Activated CD8-positive, alpha-beta T cell treated with anti-CD3 and anti-CD28 coated beads, Interleukin-2, amount 10 ng/mL, durations not matched to agents 7 days and 5 days (primary cell): ENCODE measurements around the gene TAT. TPM values are rescaled to one million over a fixed set of nuclear protein-coding genes. Genes with fewer than 3 reads are reported as not detected.

ENCODE experiments used
- ATAC-seq: fragments of 150-1000 bp; cut with Tn5 transposase; one replicate; pipeline ENCODE4 v1.10.0; 2021; ENCODE audit warnings: moderate library complexity
- CTCF ChIA-PET: fragments of 350-600 bp; sonication (Branson Sonifier 250); formaldehyde crosslinking; loops from one replicate; lab custom pipeline; 2021; ENCODE audit warnings: antibody characterized with exemption; lab: Charles Lee
- POLR2A ChIA-PET: fragments of 350-600 bp; sonication (Branson Sonifier 250); formaldehyde crosslinking; loops from one replicate; lab custom pipeline; 2021; ENCODE audit warnings: antibody characterized with exemption; lab: Charles Lee
- DNase-seq: peaks from one replicate; pipeline ENCODE4 v3.0.0-alpha.2; 2020
- H3K27ac Mint-ChIP-seq: one replicate; pipeline ENCODE4 v1.8.0; 2021; ENCODE audit warnings: mild to moderate bottlenecking, mixed read lengths
- H3K27me3 Mint-ChIP-seq: one replicate; pipeline ENCODE4 v1.8.0; 2021; ENCODE audit warnings: low read depth, mixed read lengths
- H3K36me3 Mint-ChIP-seq: one replicate; pipeline ENCODE4 v1.8.0; 2021; ENCODE audit warnings: low read depth, mixed read lengths
- H3K4me1 Mint-ChIP-seq: one replicate; pipeline ENCODE4 v1.8.0; 2021; ENCODE audit warnings: low read depth, mixed read lengths
- H3K4me3 Mint-ChIP-seq: one replicate; pipeline ENCODE4 v1.8.0; 2021; ENCODE audit warnings: mild to moderate bottlenecking, mixed read lengths
- H3K9me3 Mint-ChIP-seq: one replicate; pipeline ENCODE4 v1.8.0; 2022; ENCODE audit warnings: mixed read lengths; ENCODE audit not compliant: insufficient read depth
- total RNA-seq, 2 experiments: library from RNA; stranded (reverse); gene quantifications; one replicate each; pipeline ENCODE4 v1.2.3, GENCODE V29; 2021

TAT gene
- total RNA-seq, 2 experiments from 2014 or later: not detected

- Mint-ChIP-seq H3K36me3 (no peaks in the 10 kb centered on the region), H3K9me3 (no peaks in the 10 kb centered on the region), H3K27me3 (peaks cover 22% of the 10 kb centered on the region), H3K4me1 (peaks cover 4% of the 10 kb centered on the region), H3K27ac (no peak overlapping the region), H3K4me3 (no peak overlapping the region)
- CTCF ChIA-PET: no interaction called here
- DNase-seq (no peak), ATAC-seq (no peak)
- POLR2A ChIA-PET: no interaction called here
Measured at GRCh38 chr16:71528863-71529262, 48.0 kb downstream of the TAT start.

- Mint-ChIP-seq H3K27ac (no peak overlapping the region), H3K9me3 (no peaks in the 10 kb centered on the region), H3K27me3 (peaks cover 22% of the 10 kb centered on the region), H3K36me3 (no peaks in the 10 kb centered on the region), H3K4me3 (no peak overlapping the region), H3K4me1 (peaks cover 4% of the 10 kb centered on the region)
- CTCF ChIA-PET: no interaction called here
- POLR2A ChIA-PET: no interaction called here
- ATAC-seq (no peak), DNase-seq (no peak)
Measured at GRCh38 chr16:71528257-71528656, 48.6 kb downstream of the TAT start.

GRCh38 chr16:71526111-71526631, 50.7 kb downstream of the TAT start, which contains the start of gene CHST4:
Gene CHST4, plus strand, starts transcription at chr16:71526426. Its CDS starts 10,252 bp downstream, at chr16:71536678.
- Mint-ChIP-seq H3K9me3 (no peaks in the 10 kb centered on the region), H3K4me3 (no peak within 1 kb of the TSS), H3K27me3 (peaks cover 29% of the 10 kb centered on the region), H3K4me1 (peaks cover 4% of the 10 kb centered on the region), H3K36me3 (no peaks in the 10 kb centered on the region), H3K27ac (no peak within 1 kb of the TSS)
- POLR2A ChIA-PET: no interaction called here
- no peak for DNase-seq
- no peak for ATAC-seq
- CTCF ChIA-PET: interaction anchor here (0.8 to 2.0 kb wide), 5 partner anchors 12 to 114 kb away, joined by 3 to 5 read pairs (median 3); no protein-coding TSS in a partner anchor

- Mint-ChIP-seq H3K36me3 (no peaks in the 10 kb centered on the region), H3K4me1 (peaks cover 4% of the 10 kb centered on the region), H3K4me3 (no peak overlapping the region), H3K27ac (no peak overlapping the region), H3K9me3 (no peaks in the 10 kb centered on the region), H3K27me3 (peaks cover 29% of the 10 kb centered on the region)
- DNase-seq: no peak
- ChIA-PET CTCF (interaction anchor here (2.0 kb wide), 1 partner anchor 25 kb away, joined by 5 read pairs; no protein-coding TSS in a partner anchor), POLR2A (no interaction called here)
- no peak for ATAC-seq
Measured at GRCh38 chr16:71524566-71525553, 52.0 kb downstream of the TAT start.

GRCh38 chr16:71520550-71520949, 56.3 kb downstream of the TAT start:
- no peaks in the 10 kb centered on the region for H3K9me3 Mint-ChIP-seq
- H3K4me3 Mint-ChIP-seq: no peak overlapping the region
- CTCF ChIA-PET: no interaction called here
- H3K4me1 Mint-ChIP-seq: no peaks in the 10 kb centered on the region
- DNase-seq (no peak), ATAC-seq (no peak)
- H3K27me3 Mint-ChIP-seq: peaks cover 15% of the 10 kb centered on the region
- POLR2A ChIA-PET: no interaction called here
- H3K27ac Mint-ChIP-seq: no peak overlapping the region
- no peaks in the 10 kb centered on the region for H3K36me3 Mint-ChIP-seq

Other genes starting within 250 kb of the TAT start
- not detected for gene CALB2, start 218.4 kb downstream of the TAT start, total RNA-seq
- not detected for gene TLE7, start 135.0 kb downstream of the TAT start, total RNA-seq
- gene ZNF23, start 114.8 kb downstream of the TAT start, total RNA-seq: 1 to 10 TPM; 7.9 to 8.7 TPM
- 1 to 10 TPM; 2.7 TPM for gene ZNF19, start 87.8 kb downstream of the TAT start, total RNA-seq
- not detected for gene CHST4, start 50.7 kb downstream of the TAT start, total RNA-seq
- gene MARVELD3, start 49.1 kb upstream of the TAT start, total RNA-seq: not detected
- 1 to 10 TPM; 4.7 to 5.0 TPM for gene PHLPP2, start 147.6 kb upstream of the TAT start, total RNA-seq
- 10 to 100 TPM; 74.9 to 77.4 TPM for gene AP1G1, start 231.7 kb upstream of the TAT start, total RNA-seq